ENCODE data around the gene MTUS2.

GRCh38 chr13:29547153-29547552 is 727.0 kb downstream of the MTUS2 start:
- TF ChIP-seq POLR2A (IDR thresholded peaks at IDR 0.05): no peak
- TF ChIP-seq CTCF (IDR thresholded peaks at IDR 0.05): no peak

Data from suprapubic skin (tissue), 3 donors.